GM21526 (cell line): ENCODE measurements around the gene SEPSECS.
"Not testable (repeated sequence)": the region's sequence is repeated elsewhere in the genome, so short reads cannot be mapped to it uniquely, and the experiment has no call there.

Experiments used
- ATAC-seq: cut with Tn5 transposase; IDR thresholded peaks from one replicate; pipeline ENCODE4 v1.9.1; 2021; ENCODE audit warnings: moderate library complexity; ENCODE audit not compliant: unreplicated experiment, low FRiP score

SEPSECS gene

DNA sequence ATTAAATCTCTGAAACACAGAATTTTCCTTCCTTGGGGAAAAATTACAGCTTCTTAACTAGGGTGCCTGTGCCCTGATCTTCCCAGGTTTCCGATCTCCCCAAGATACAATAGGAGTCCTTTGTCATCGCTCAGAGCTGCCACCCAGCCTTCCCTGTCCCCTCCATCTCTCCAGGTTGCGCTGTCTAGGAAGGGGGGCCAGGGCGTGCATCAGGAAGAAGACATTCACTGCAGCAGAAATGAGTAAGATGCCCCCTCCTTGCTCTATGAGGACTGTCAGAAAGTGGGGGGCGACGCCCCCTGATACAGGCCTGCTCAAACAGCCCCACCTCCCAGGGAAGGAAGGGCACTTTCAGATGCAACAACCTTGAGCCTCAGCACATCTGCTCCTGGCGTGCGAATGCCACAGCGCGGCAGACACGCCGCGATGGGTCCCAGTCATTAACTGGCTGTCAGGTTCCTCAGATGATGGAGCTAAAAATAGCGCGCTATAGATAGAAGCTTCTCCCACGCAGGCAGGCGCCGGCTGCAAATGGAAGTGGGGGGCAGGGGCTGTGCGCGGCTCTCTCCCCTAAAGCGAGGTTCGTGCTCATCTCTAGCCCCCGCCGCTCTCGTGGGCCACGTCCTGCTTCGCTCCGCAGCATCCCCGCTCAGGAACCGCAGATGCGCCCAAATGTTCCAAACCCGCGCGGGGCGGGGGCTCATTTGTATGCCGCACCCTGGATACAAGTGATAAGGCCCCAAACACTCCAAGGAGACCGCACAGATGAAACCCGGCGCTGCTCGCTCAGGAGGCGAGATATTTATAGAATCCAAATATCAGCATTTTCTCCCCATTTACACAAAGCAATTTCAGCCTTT lies 71.9 kb downstream of the SEPSECS start:
- ATAC-seq = no peak

DNA sequence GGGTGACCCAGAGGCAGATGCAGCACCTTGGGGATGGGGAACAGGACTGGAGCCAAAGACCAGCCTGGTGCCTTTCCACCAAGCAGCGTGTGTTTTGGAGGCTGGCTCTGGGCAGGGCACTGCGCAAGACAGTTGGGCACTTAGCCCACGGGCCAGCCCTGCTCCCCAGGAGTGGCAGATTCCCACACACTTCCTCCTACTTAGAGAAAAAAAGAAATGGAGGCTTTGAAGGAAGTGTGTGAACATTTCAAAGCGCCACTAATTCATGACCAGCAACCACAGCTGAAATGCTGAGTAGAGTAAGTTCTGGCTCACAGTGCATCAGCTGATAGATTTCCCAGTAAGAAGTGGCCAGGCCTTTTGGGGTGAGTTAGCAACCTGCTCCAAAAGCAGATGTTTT lies 74.6 kb downstream of the SEPSECS start:
- no peak for ATAC-seq

- ATAC-seq = not testable (repeated sequence)
Measured at GRCh38 chr4:25083441-25083840, 76.8 kb downstream of the SEPSECS start.

DNA sequence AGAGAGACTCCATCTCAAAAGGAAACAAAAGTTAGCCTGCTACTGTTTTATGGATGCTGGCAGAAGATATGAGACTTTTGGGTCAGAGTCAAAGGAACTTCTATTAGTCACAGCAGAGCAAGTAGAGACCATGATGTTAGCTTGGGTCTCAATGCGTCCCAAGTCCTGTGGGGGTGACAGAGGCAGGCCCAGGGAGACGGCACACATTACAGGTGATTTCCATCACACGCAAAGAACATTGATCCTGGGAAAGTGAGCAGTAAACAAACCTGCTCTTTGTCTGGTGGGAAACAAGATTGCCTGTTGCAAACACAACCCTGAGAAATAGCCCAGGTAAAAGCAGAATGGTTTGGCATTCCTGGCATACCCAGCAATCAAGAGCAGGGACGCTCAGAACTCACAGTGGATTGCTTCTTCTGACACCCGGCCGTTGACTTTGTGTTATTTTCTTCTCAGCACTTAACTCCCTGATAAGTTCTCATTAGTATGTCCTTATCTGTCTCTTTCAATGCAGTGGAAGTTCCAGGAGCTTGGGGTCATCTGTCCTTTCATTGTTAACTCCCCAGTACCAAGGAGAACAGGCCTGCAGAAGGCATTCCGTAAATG lies 78.3 kb downstream of the SEPSECS start:
- no peak for ATAC-seq

- no peak for ATAC-seq
Measured at GRCh38 chr4:25080571-25080970, 79.7 kb downstream of the SEPSECS start.

DNA sequence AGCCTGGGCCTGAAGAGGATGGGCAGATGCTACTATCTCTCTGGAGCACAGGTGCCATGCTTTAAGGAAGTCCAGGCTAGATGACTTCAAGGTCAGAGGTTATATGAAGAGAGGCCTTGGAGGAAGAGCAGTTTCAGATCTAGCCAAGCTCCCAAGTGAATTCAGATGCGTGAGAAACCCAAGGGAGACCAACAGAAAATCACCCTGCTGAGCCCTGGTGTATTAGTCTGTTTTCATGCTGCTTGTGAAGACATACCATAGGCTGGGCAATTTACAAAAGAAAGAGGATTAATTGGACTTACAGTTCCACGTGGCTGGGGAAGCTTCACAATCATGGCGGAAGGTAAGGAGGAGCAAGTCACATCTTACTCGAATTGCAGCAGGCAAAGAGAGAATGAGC lies 81.7 kb downstream of the SEPSECS start:
- no peak for ATAC-seq

DNA sequence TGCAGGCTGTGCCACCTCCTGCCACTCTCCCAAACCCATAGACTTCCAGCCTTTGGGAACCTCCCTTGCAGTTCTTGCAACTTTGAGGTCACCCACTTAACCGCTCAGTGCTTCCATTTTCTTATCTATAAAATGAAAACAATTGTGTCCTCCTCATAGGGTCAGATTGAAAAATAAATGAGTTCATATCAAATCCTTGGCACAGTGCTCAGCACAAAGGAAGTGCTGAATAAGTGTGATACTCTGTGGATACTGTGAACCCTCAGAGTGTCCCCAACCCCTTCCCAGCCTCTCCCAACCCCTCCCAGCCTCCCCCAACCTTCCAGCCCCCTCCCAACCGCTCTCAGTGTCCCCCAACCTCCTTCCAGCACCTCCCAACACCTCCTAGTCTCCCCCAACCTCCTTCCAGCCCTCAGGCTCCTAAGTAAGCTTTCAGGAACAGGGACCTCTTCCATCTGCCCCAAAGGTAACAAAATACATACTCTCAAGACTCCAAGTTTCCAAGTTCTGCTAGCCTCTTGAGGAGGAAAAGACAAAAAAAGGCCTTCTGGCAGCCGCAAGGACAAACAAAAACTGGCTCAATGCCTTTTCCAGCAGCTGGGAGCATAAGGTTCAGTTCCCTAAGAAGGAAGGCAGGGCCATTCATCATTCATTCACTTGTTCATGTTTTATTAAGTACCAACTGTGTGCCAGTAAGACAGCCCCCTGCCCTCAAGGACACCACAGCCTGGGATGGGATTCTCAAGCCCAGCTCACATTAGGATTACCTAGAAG lies 83.4 kb downstream of the SEPSECS start:
- ATAC-seq = no peak

DNA sequence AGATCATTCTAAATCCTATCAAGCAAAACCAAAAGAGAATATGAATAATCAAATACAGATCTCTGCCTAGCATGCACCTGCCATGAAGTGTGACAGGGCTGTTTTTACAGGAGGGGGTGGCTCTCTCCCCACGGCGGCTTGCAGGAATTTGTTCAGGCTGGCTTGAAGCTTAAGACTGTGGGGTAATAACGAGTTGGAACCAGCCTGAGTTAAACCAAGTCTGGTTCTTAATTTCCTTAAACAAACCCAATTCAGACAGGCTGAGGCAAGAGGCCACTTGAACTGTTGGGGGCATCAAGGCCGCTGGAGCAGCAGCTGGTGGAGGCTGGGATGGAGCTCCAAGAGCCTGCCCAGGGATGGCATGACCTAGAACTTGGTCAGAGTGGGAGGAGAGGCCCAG lies 84.4 kb downstream of the SEPSECS start:
- no peak for ATAC-seq

DNA sequence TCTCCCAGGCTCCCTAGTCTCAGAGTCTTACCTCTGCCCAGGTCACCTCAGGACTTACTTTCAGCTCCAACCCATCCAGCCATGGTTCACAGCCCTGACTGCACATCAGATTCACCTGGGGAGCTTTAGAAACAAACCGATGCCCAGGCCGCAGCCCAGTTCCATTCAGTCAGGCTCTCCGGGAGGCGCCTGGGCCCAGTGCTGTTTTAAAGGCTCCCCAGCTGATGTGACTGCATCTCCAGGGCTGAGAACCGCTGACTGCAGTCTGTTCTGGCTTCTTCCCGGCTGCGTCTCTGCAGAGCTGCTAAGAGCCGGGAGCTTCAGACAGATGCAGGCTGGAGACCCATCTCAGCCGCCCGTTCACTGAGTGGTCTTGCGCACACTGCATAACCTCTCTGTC lies 85.1 kb downstream of the SEPSECS start:
- no peak for ATAC-seq

DNA sequence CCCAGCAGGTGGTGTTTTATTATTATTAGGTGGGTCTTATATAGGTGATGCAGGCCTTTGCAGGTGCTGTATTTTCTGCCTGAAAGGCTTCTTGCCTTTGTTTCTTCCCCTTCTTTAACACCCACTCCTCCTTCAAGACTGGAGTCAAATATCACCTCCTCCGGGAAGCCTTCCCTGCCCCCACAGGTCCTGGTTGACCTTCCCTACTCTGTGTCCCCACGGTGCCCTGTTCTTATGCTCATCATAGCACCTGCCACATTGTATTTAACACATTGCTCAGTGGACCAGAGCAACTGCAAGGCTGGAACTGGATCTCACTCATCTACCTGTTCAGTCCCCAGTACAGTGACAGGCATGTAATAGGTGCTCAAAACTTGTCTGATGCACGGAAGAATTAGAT lies 89.7 kb downstream of the SEPSECS start:
- ATAC-seq = no peak
